Measurements from ENCODE around the gene SLC24A3. TPM values are rescaled to one million over a fixed set of nuclear protein-coding genes. Genes with fewer than 3 reads are reported as not detected.

SLC24A3 gene
- total and polyA plus RNA-seq, 2 experiments from 2014 or later = 0.81 to 2.5 TPM

GRCh38 chr20:19210391-19211155 lies 1.9 kb upstream of the SLC24A3 start (continued):
- no peak for TF ChIP-seq EZH2 (IDR thresholded peaks at IDR 0.05; ENCODE audit: low read depth, unreplicated experiment)
- no peak for TF ChIP-seq CTCF (conservative IDR thresholded peaks at IDR 0.05; ENCODE audit: low read depth in 2 of 2)
- TF ChIP-seq JUNB (IDR thresholded peaks at IDR 0.05; ENCODE audit: unreplicated experiment) = no peak
- no peak for TF ChIP-seq STAT1 (IDR thresholded peaks at IDR 0.05; ENCODE audit: unreplicated experiment)
- TF ChIP-seq NANOG (IDR thresholded peaks at IDR 0.05; ENCODE audit: borderline replicate concordance) = no peak
- TF ChIP-seq ETS1 (IDR thresholded peaks at IDR 0.05) = no peak
- no peak for TF ChIP-seq POLR2AphosphoS5 (IDR thresholded peaks at IDR 0.05; ENCODE audit: low read depth)
- TF ChIP-seq EZH2phosphoT487 (IDR thresholded peaks at IDR 0.05; ENCODE audit: unreplicated experiment) = no peak
- TF ChIP-seq ZNF114 (CRISPR knock-in tag; IDR thresholded peaks at IDR 0.05) = no peak
- no peak for TF ChIP-seq CREB1 (CRISPR knock-in tag; IDR thresholded peaks at IDR 0.05; ENCODE audit: low read depth)
- no peak for TF ChIP-seq ZNF331 (CRISPR knock-in tag; IDR thresholded peaks at IDR 0.05; ENCODE audit: low read depth)

GRCh38 chr20:19211252-19211651 lies 1.2 kb upstream of the SLC24A3 start:
- Histone ChIP-seq H3K36me3 (ENCODE audit: insufficient read depth) (no peaks in the 10 kb centered on the region), H3K4me2 (peak overlapping the region; percentile 83), H3F3A (replicated peaks; ENCODE audit: low read depth) (no peaks in the 10 kb centered on the region), H3K27ac (ENCODE audit: low read depth) (no peak overlapping the region), H3K9me2 (ENCODE audit: insufficient read depth) (no peaks in the 10 kb centered on the region), H3K27me3 (ENCODE audit: insufficient read depth) (peaks cover 40% of the 10 kb centered on the region), H3K4me3 (peak overlapping the region; percentile 69), H3K4me1 (ENCODE audit: insufficient read depth) (peaks cover 48% of the 10 kb centered on the region), H4K20me1 (replicated peaks; ENCODE audit: insufficient read depth) (no peaks in the 10 kb centered on the region), H3K79me2 (replicated peaks; ENCODE audit: insufficient read depth) (no peaks in the 10 kb centered on the region), H2AFZ (peak overlapping the region; percentile 94)
- Mint-ChIP-seq H3K36me3 (ENCODE audit: low read depth) (no peaks in the 10 kb centered on the region), H3K4me3 (peak overlapping the region; percentile 69), H3K27ac (no peak overlapping the region), H3K4me1 (peaks cover 61% of the 10 kb centered on the region), H3K9me3 (no peaks in the 10 kb centered on the region; the same call in 2 of the 3 replicates), H3K27me3 (ENCODE audit: insufficient read depth, low read depth, poor library complexity) (peaks cover 33% of the 10 kb centered on the region)
- TF ChIP-seq POLR2AphosphoS5 (IDR thresholded peaks at IDR 0.05; ENCODE audit: low read depth) = no peak
- TF ChIP-seq NANOG (IDR thresholded peaks at IDR 0.05; ENCODE audit: borderline replicate concordance) = no peak
- no peak for TF ChIP-seq ETS1 (IDR thresholded peaks at IDR 0.05)
- ATAC-seq (no peak), DNase-seq (ENCODE audit: low spot score) (no peak)
